HuH-7 (cell line): ENCODE data around the gene METTL1.

Experiments
- DNase-seq: peaks from one replicate; pipeline ENCODE4 v3.0.0; 2011; ENCODE audit warnings: low spot score

Gene METTL1

GRCh38 chr12:57753756-57754337 lies 18.1 kb downstream of the METTL1 start:
- no peak for DNase-seq

- no peak for DNase-seq
Observed at GRCh38 chr12:57752668-57753000, 19.3 kb downstream of the METTL1 start.

- DNase-seq: peak; percentile 99
Observed at GRCh38 chr12:57751788-57752667, 19.9 kb downstream of the METTL1 start, which contains the start of gene CDK4. Gene CDK4 (minus strand): TSS chr12:57752310. CDS start chr12:57751717, 593 bp downstream.

- DNase-seq: no peak
Observed at GRCh38 chr12:57751432-57751787, 20.5 kb downstream of the METTL1 start.

- DNase-seq: no peak
Observed at GRCh38 chr12:57750561-57751431, 21.1 kb downstream of the METTL1 start.

- no peak for DNase-seq
Observed at GRCh38 chr12:57749061-57749460, 22.8 kb downstream of the METTL1 start.

- no peak for DNase-seq
Observed at GRCh38 chr12:57746025-57746424, 25.9 kb downstream of the METTL1 start.

- no peak for DNase-seq
Observed at GRCh38 chr12:57745485-57745881, 26.4 kb downstream of the METTL1 start.

- peak; percentile 95 for DNase-seq
Observed at GRCh38 chr12:57744777-57745484, 27.0 kb downstream of the METTL1 start, which contains the start of gene TSPAN31. Gene TSPAN31 (plus strand): TSS chr12:57745039. CDS start chr12:57745155, 116 bp downstream.

GRCh38 chr12:57744194-57744776 lies 27.6 kb downstream of the METTL1 start:
- DNase-seq: peak; percentile 69

GRCh38 chr12:57743769-57744168 lies 28.1 kb downstream of the METTL1 start:
- DNase-seq: no peak

- peak; percentile 88 for DNase-seq
Observed at GRCh38 chr12:57741844-57742738, 29.8 kb downstream of the METTL1 start.

GRCh38 chr12:57741413-57741789 lies 30.5 kb downstream of the METTL1 start:
- no peak for DNase-seq

GRCh38 chr12:57740656-57741412 lies 31.1 kb downstream of the METTL1 start:
- DNase-seq: no peak

GRCh38 chr12:57739914-57740538 lies 31.9 kb downstream of the METTL1 start:
- no peak for DNase-seq

- DNase-seq: no peak
Observed at GRCh38 chr12:57739387-57739786, 32.5 kb downstream of the METTL1 start.

- peak; percentile 65 for DNase-seq
Observed at GRCh38 chr12:57738661-57739237, 33.2 kb downstream of the METTL1 start, which contains the start of gene AGAP2. Gene AGAP2 (minus strand): TSS chr12:57738742. CDS start chr12:57738246, 496 bp downstream.
